Thyroid gland (tissue), 4 donors: Measurements from ENCODE around the gene TRIM37. TPM values are rescaled to one million over a fixed set of nuclear protein-coding genes. Genes with fewer than 3 reads are reported as not detected.

Experiments used
- DNase-seq, 2 donors: peaks; one replicate each; pipeline ENCODE4 v3.0.0-alpha.2; 2019
- H3K27ac ChIP-seq, 3 donors: fragments of 200-600 bp; sonication (generic); 1 replicate in 2 of 3; 2 replicates in 1 of 3; pipeline ENCODE4 v1.5.1; 2016 to 2019; ENCODE audit warnings: mild to moderate bottlenecking in 1 of 3, moderate library complexity in 1 of 3
- H3K27me3 ChIP-seq: fragments of 200-600 bp; sonication (generic); one replicate; pipeline ENCODE4 v1.5.1; 2019
- H3K36me3 ChIP-seq, 2 donors: fragments of 200-600 bp; sonication (generic); one replicate each; pipeline ENCODE4 v1.5.1; 2016 to 2019
- H3K4me1 ChIP-seq, 2 donors: fragments of 200-600 bp; sonication (generic); one replicate each; pipeline ENCODE4 v1.5.1; 2017 to 2019
- H3K4me3 ChIP-seq, 3 donors: fragments of 200-600 bp; sonication (generic); replicated peaks in 1 of 3; 1 replicate in 2 of 3; 2 replicates in 1 of 3; pipeline ENCODE4 v1.5.1; 2016; ENCODE audit warnings: mild to moderate bottlenecking in 1 of 3
- H3K9me3 ChIP-seq: fragments of 200-600 bp; sonication (generic); one replicate; pipeline ENCODE4 v1.5.1; 2017
- CTCF ChIP-seq, 6 experiments: fragments of 200-600 bp in 3 of 6; fragments of 450-650 bp in 3 of 6; sonication (generic) in 3 of 6; IDR thresholded peaks; one replicate each; pipeline ENCODE4 v1.5.1; 2016 to 2019; ENCODE audit warnings: antibody characterized with exemption in 6 of 6, mild to moderate bottlenecking in 2 of 6, inconsistent platforms in 1 of 6, moderate library complexity in 1 of 6
- POLR2A ChIP-seq, 2 donors: fragments of 450-650 bp; IDR thresholded peaks; one replicate each; pipeline ENCODE4 v1.6.1; 2017; ENCODE audit warnings: antibody characterized with exemption in 2 of 2, mild to moderate bottlenecking in 2 of 2, moderate library complexity in 1 of 2
- WGBS, 2 donors: methylation state at CpG; one replicate each; pipeline ENCODE4 v1.1.5; 2017; 5-methylcytosine and 5-hydroxymethylcytosine counted together
- intact Hi-C: fragments of 100-400 bp; cut with DNase I; formaldehyde crosslinking; loops from one replicate; pipeline ENCODE4 v1.15.1; 2023
- total RNA-seq, 4 donors: library from RNA; depleted of rRNA; stranded (reverse); fragments of >200 nt; gene quantifications; one replicate each; pipeline ENCODE4 v1.2.3, GENCODE V29; 2016

TRIM37 gene
- total RNA-seq, 4 donors from 2014 or later = 30.2 to 46.8 (median 34.2) TPM

GRCh38 chr17:59046192-59046591 lies 60.5 kb downstream of the TRIM37 start:
- Histone ChIP-seq H3K4me1 (no peaks in the 10 kb centered on the region), H3K36me3 (peaks cover 6 to 56% of the 10 kb centered on the region in 2 donors), H3K27me3 (no peaks in the 10 kb centered on the region), H3K27ac (no peak overlapping the region), H3K9me3 (no peaks in the 10 kb centered on the region), H3K4me3 (no peak overlapping the region)
- intact Hi-C loops = no loop called here
- DNase-seq = no peak
- no peak for TF ChIP-seq POLR2A (IDR thresholded peaks at IDR 0.05)
- TF ChIP-seq CTCF (IDR thresholded peaks at IDR 0.05) = no peak
- WGBS, 2 donors = 87 to 92% methylated on average over 4 of the region's 4 CpGs

GRCh38 chr17:59038734-59039133 lies 67.9 kb downstream of the TRIM37 start:
- intact Hi-C loops = no loop called here
- no peak overlapping the region for H3K4me3 ChIP-seq
- H3K4me1 ChIP-seq = no peaks in the 10 kb centered on the region
- 90 to 97% methylated on average over 5 of the region's 5 CpGs for WGBS, 2 donors
- no peak overlapping the region for H3K27ac ChIP-seq
- no peaks in the 10 kb centered on the region for H3K9me3 ChIP-seq
- no peak for DNase-seq
- TF ChIP-seq POLR2A (IDR thresholded peaks at IDR 0.05) = no peak
- no peak for TF ChIP-seq CTCF (IDR thresholded peaks at IDR 0.05)
- H3K27me3 ChIP-seq = no peaks in the 10 kb centered on the region
- peaks cover 15 to 35% of the 10 kb centered on the region in 2 donors for H3K36me3 ChIP-seq

GRCh38 chr17:59037960-59038359 lies 68.7 kb downstream of the TRIM37 start:
- DNase-seq = no peak
- TF ChIP-seq POLR2A (IDR thresholded peaks at IDR 0.05) = no peak
- TF ChIP-seq CTCF (IDR thresholded peaks at IDR 0.05) = no peak
- H3K27me3 ChIP-seq = no peaks in the 10 kb centered on the region
- H3K27ac ChIP-seq = no peak overlapping the region
- no peak overlapping the region for H3K4me3 ChIP-seq
- intact Hi-C loops = no loop called here
- peaks cover 15 to 30% of the 10 kb centered on the region in 2 donors for H3K36me3 ChIP-seq
- H3K4me1 ChIP-seq = no peaks in the 10 kb centered on the region
- no peaks in the 10 kb centered on the region for H3K9me3 ChIP-seq

- peaks cover 0 to 8% of the 10 kb centered on the region in 2 donors for H3K36me3 ChIP-seq
- H3K27ac ChIP-seq = no peak overlapping the region
- H3K9me3 ChIP-seq = no peaks in the 10 kb centered on the region
- WGBS, 2 donors = 94 to 98% methylated on average over 1 of the region's 1 CpG
- H3K27me3 ChIP-seq = no peaks in the 10 kb centered on the region
- intact Hi-C loops = no loop called here
- no peaks in the 10 kb centered on the region for H3K4me1 ChIP-seq
- no peak for TF ChIP-seq CTCF (IDR thresholded peaks at IDR 0.05)
- TF ChIP-seq POLR2A (IDR thresholded peaks at IDR 0.05) = no peak
- no peak for DNase-seq
- no peak overlapping the region for H3K4me3 ChIP-seq
Measured at GRCh38 chr17:59030811-59031210, 75.9 kb downstream of the TRIM37 start.

GRCh38 chr17:59028328-59028727 lies 78.4 kb downstream of the TRIM37 start:
- Histone ChIP-seq H3K4me1 (no peaks in the 10 kb centered on the region), H3K4me3 (no peak overlapping the region), H3K27ac (no peak overlapping the region), H3K27me3 (no peaks in the 10 kb centered on the region), H3K9me3 (no peaks in the 10 kb centered on the region), H3K36me3 (peaks cover 0 to 8% of the 10 kb centered on the region in 2 donors)
- intact Hi-C loops = no loop called here
- DNase-seq = no peak
- WGBS, 2 donors = 93% methylated on average over 6 of the region's 6 CpGs
- TF ChIP-seq POLR2A (IDR thresholded peaks at IDR 0.05) (no peak), CTCF (IDR thresholded peaks at IDR 0.05) (no peak)
